SK-N-SH treated with all-trans-retinoic acid at 6 μM for 48 hours (cell line): ENCODE measurements around the gene EBF3.

ENCODE experiments used
- BACH2 ChIP-seq: fragments of 250-450 bp; sonication (Bioruptor Pico); IDR thresholded peaks from 2 replicates; pipeline ENCODE4 v1.9.0; 2021; ENCODE audit warnings: mild to moderate bottlenecking, borderline replicate concordance
- CSDC2 ChIP-seq: fragments of 250-450 bp; sonication (Bioruptor Pico); IDR thresholded peaks from 2 replicates; pipeline ENCODE4 v1.5.0; 2020; ENCODE audit warnings: mild to moderate bottlenecking, moderate library complexity
- ISL1 ChIP-seq: fragments of 250-450 bp; sonication (Bioruptor Pico); IDR thresholded peaks from 2 replicates; pipeline ENCODE4 v2.1.2; 2022; ENCODE audit warnings: mild to moderate bottlenecking, moderate library complexity
- PPARA ChIP-seq: fragments of 250-450 bp; sonication (Bioruptor Pico); IDR thresholded peaks from 2 replicates; pipeline ENCODE4 v1.5.0; 2020; ENCODE audit warnings: mild to moderate bottlenecking, borderline replicate concordance
- TCF4 ChIP-seq: fragments of 250-450 bp; sonication (Bioruptor Pico); IDR thresholded peaks from 2 replicates; pipeline ENCODE4 v1.8.0; 2021; ENCODE audit warnings: mild to moderate bottlenecking, moderate library complexity, borderline replicate concordance
- ZC3H10 ChIP-seq: fragments of 250-450 bp; sonication (Bioruptor Pico); IDR thresholded peaks from 2 replicates; pipeline ENCODE4 v1.5.1; 2021; ENCODE audit warnings: mild to moderate bottlenecking, moderate library complexity
- ZNF8 ChIP-seq: fragments of 450-650 bp; formaldehyde crosslinking; IDR thresholded peaks from 2 replicates; pipeline ENCODE4 v1.5.0; 2020; ENCODE audit warnings: mild to moderate bottlenecking, moderate library complexity

DNA sequence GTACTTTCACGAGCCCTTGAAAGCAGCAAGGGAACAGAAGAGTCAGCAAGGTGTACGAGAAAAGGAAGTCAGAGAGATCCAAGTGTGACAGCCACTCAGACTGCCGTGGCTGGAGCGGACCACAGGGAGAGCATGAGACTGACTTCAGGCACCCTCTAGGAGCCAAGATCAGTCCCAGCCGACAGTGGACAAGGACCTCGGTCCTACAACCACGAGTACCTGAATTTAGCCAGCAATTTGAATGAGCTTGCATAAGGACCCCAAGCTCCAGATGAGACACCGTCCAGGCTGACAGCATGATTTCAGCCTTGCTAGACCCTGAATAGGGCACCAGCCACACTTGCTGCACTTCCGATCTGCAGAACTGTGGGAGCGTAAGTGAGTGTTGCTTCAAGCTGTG, 13.7 kb upstream of the EBF3 start:
- TF ChIP-seq ISL1 (CRISPR knock-in tag) = no peak
- no peak for TF ChIP-seq CSDC2 (CRISPR knock-in tag)
- no peak for TF ChIP-seq BACH2 (CRISPR knock-in tag)
- no peak for TF ChIP-seq ZNF8 (CRISPR knock-in tag)
- no peak for TF ChIP-seq PPARA (CRISPR knock-in tag)
- TF ChIP-seq TCF4 (CRISPR knock-in tag) = no peak
- TF ChIP-seq ZC3H10 = no peak
